Stimulated activated naive CD8-positive, alpha-beta T cell treated with anti-CD3 and anti-CD28 coated beads, Interleukin-15, amount 100 ng/mL, for 72 hours (primary cell): ENCODE measurements around the gene CELF2.

Source experiments
- ATAC-seq: fragments of 150-1000 bp; cut with Tn5 transposase; 2 replicates; pipeline ENCODE4 v1.10.0; 2021; ENCODE audit warnings: mild to moderate bottlenecking, moderate library complexity
- DNase-seq, 2 donors: peaks; one replicate each; pipeline ENCODE4 v3.0.0; 2021 to 2022
- H3K27ac Mint-ChIP-seq, 2 donors: one replicate each; pipeline ENCODE4 v1.8.0; 2022; ENCODE audit warnings: mild to moderate bottlenecking in 2 of 2, mixed read lengths in 2 of 2, moderate library complexity in 2 of 2
- H3K27me3 Mint-ChIP-seq: one replicate; pipeline ENCODE4 v1.8.0; 2022; ENCODE audit warnings: mixed read lengths
- H3K4me1 Mint-ChIP-seq: one replicate; pipeline ENCODE4 v1.8.0; 2022; ENCODE audit warnings: mild to moderate bottlenecking, mixed read lengths
- H3K4me3 Mint-ChIP-seq, 2 donors: one replicate each; pipeline ENCODE4 v1.8.0; 2022; ENCODE audit warnings: mild to moderate bottlenecking in 2 of 2, mixed read lengths in 2 of 2, moderate library complexity in 1 of 2
- H3K9me3 Mint-ChIP-seq, 2 donors: one replicate each; pipeline ENCODE4 v1.8.0; 2022; ENCODE audit warnings: mixed read lengths in 2 of 2

The CELF2 gene

GRCh38 chr10:11250304-11250703 lies 232.6 kb downstream of the CELF2 start:
- H3K27me3 Mint-ChIP-seq: no peaks in the 10 kb centered on the region
- H3K27ac Mint-ChIP-seq: peak overlapping the region in 1 of 2 donors; percentile 63
- no peak overlapping the region for H3K4me3 Mint-ChIP-seq
- peaks cover 39% of the 10 kb centered on the region for H3K4me1 Mint-ChIP-seq
- ATAC-seq: no peak
- H3K9me3 Mint-ChIP-seq: no peaks in the 10 kb centered on the region
- no peak for DNase-seq

- ATAC-seq (no peak), DNase-seq (no peak)
- H3K27ac Mint-ChIP-seq: peak overlapping the region in 1 of 2 donors; percentile 78
- peaks cover 65% of the 10 kb centered on the region for H3K4me1 Mint-ChIP-seq
- H3K27me3 Mint-ChIP-seq: no peaks in the 10 kb centered on the region
- no peaks in the 10 kb centered on the region for H3K9me3 Mint-ChIP-seq
- H3K4me3 Mint-ChIP-seq: no peak overlapping the region
These were observed 235.2 kb downstream of the CELF2 start for GRCh38 chr10:11252887-11253286.

- H3K27me3 Mint-ChIP-seq: no peaks in the 10 kb centered on the region
- DNase-seq: no peak
- H3K9me3 Mint-ChIP-seq: no peaks in the 10 kb centered on the region
- H3K4me1 Mint-ChIP-seq: peaks cover 71% of the 10 kb centered on the region
- H3K27ac Mint-ChIP-seq: peak overlapping the region in 1 of 2 donors; percentile 78
- H3K4me3 Mint-ChIP-seq: no peak overlapping the region
- ATAC-seq: no peak
These were observed 235.8 kb downstream of the CELF2 start for GRCh38 chr10:11253385-11254002.

GRCh38 chr10:11255156-11255555 lies 237.5 kb downstream of the CELF2 start:
- Mint-ChIP-seq H3K27ac (peak overlapping the region; percentile 66 to 89), H3K9me3 (no peaks in the 10 kb centered on the region), H3K4me1 (peaks cover 76% of the 10 kb centered on the region), H3K27me3 (no peaks in the 10 kb centered on the region), H3K4me3 (no peak overlapping the region)
- ATAC-seq: no peak
- no peak for DNase-seq

GRCh38 chr10:11255796-11256444 lies 238.2 kb downstream of the CELF2 start:
- Mint-ChIP-seq H3K9me3 (no peaks in the 10 kb centered on the region), H3K27me3 (no peaks in the 10 kb centered on the region), H3K27ac (peak overlapping the region; percentile 76 to 89), H3K4me1 (peaks cover 76% of the 10 kb centered on the region), H3K4me3 (no peak overlapping the region)
- DNase-seq (no peak), ATAC-seq (no peak)

- peak overlapping the region; percentile 61 to 87 for H3K27ac Mint-ChIP-seq
- no peaks in the 10 kb centered on the region for H3K27me3 Mint-ChIP-seq
- H3K4me3 Mint-ChIP-seq: no peak overlapping the region
- no peaks in the 10 kb centered on the region for H3K9me3 Mint-ChIP-seq
- ATAC-seq (no peak), DNase-seq (no peak)
- peaks cover 85% of the 10 kb centered on the region for H3K4me1 Mint-ChIP-seq
These were observed 239.2 kb downstream of the CELF2 start for GRCh38 chr10:11256896-11257295.

GRCh38 chr10:11257440-11258090 lies 239.9 kb downstream of the CELF2 start:
- H3K4me3 Mint-ChIP-seq: no peak overlapping the region
- peak overlapping the region in 1 of 2 donors; percentile 87 for H3K27ac Mint-ChIP-seq
- peaks cover 92% of the 10 kb centered on the region for H3K4me1 Mint-ChIP-seq

GRCh38 chr10:11260170-11260569 lies 242.5 kb downstream of the CELF2 start:
- ATAC-seq (no peak), DNase-seq (no peak)
- Mint-ChIP-seq H3K4me1 (peaks cover 99% of the 10 kb centered on the region), H3K4me3 (no peak overlapping the region), H3K27me3 (no peaks in the 10 kb centered on the region), H3K27ac (peak overlapping the region in 1 of 2 donors; percentile 77), H3K9me3 (no peaks in the 10 kb centered on the region)

More at GRCh38 chr10:11257440-11258090, 239.9 kb downstream of the CELF2 start:
- Mint-ChIP-seq H3K9me3 (no peaks in the 10 kb centered on the region), H3K27me3 (no peaks in the 10 kb centered on the region)
- no peak for DNase-seq
- ATAC-seq: no peak

- Mint-ChIP-seq H3K27me3 (no peaks in the 10 kb centered on the region), H3K4me3 (no peak overlapping the region), H3K4me1 (peaks cover 97% of the 10 kb centered on the region), H3K9me3 (no peaks in the 10 kb centered on the region), H3K27ac (peak overlapping the region; percentile 69 to 86)
- ATAC-seq (no peak), DNase-seq (no peak)
These were observed 243.5 kb downstream of the CELF2 start for GRCh38 chr10:11261143-11261542.

GRCh38 chr10:11261687-11262493 lies 244.2 kb downstream of the CELF2 start:
- H3K9me3 Mint-ChIP-seq: no peaks in the 10 kb centered on the region
- peak overlapping the region; percentile 61 to 86 for H3K27ac Mint-ChIP-seq
- H3K27me3 Mint-ChIP-seq: no peaks in the 10 kb centered on the region
- peaks cover 97% of the 10 kb centered on the region for H3K4me1 Mint-ChIP-seq
- DNase-seq (no peak), ATAC-seq (peak; percentile 41)
- no peak overlapping the region for H3K4me3 Mint-ChIP-seq

GRCh38 chr10:11262494-11263345 lies 245.0 kb downstream of the CELF2 start:
- H3K4me3 Mint-ChIP-seq: no peak overlapping the region
- H3K27ac Mint-ChIP-seq: peak overlapping the region in 1 of 2 donors; percentile 43
- no peak for DNase-seq
- ATAC-seq: no peak
- H3K4me1 Mint-ChIP-seq: peaks cover 97% of the 10 kb centered on the region
- no peaks in the 10 kb centered on the region for H3K27me3 Mint-ChIP-seq
- H3K9me3 Mint-ChIP-seq: no peaks in the 10 kb centered on the region

- Mint-ChIP-seq H3K27me3 (no peaks in the 10 kb centered on the region), H3K27ac (peak overlapping the region in 1 of 2 donors; percentile 4), H3K9me3 (no peaks in the 10 kb centered on the region), H3K4me3 (no peak overlapping the region), H3K4me1 (peaks cover 96% of the 10 kb centered on the region)
- ATAC-seq: no peak
- no peak for DNase-seq
These were observed 246.1 kb downstream of the CELF2 start for GRCh38 chr10:11263767-11264166.

- ATAC-seq: no peak
- peak overlapping the region; percentile 30 to 70 for H3K27ac Mint-ChIP-seq
- H3K4me3 Mint-ChIP-seq: no peak overlapping the region
These were observed 246.8 kb downstream of the CELF2 start for GRCh38 chr10:11264296-11265048.

GRCh38 chr10:11265484-11265883 lies 247.8 kb downstream of the CELF2 start:
- Mint-ChIP-seq H3K4me1 (peaks cover 96% of the 10 kb centered on the region), H3K27me3 (no peaks in the 10 kb centered on the region), H3K4me3 (no peak overlapping the region), H3K9me3 (no peaks in the 10 kb centered on the region), H3K27ac (peak overlapping the region in 1 of 2 donors; percentile 67)
- ATAC-seq (no peak), DNase-seq (no peak)

More at GRCh38 chr10:11264296-11265048, 246.8 kb downstream of the CELF2 start:
- Mint-ChIP-seq H3K4me1 (peaks cover 96% of the 10 kb centered on the region), H3K9me3 (no peaks in the 10 kb centered on the region), H3K27me3 (no peaks in the 10 kb centered on the region)
- DNase-seq: no peak
